K562 (cell line): ENCODE data around the gene MME. TPM values are rescaled to one million over a fixed set of nuclear protein-coding genes. Genes with fewer than 3 reads are reported as not detected.

Experiments
- ATF3 ChIP-seq, 2 experiments: fragments of 450-650 bp in 1 of 2; sonication (generic) in 1 of 2; formaldehyde crosslinking in 1 of 2; IDR thresholded peaks in 1 of 2; conservative IDR thresholded peaks in 1 of 2; 2 replicates each; pipeline versions ENCODE4 v1.6.1 to v1.8.1; 2016 to 2023; ENCODE audit warnings: mild to moderate bottlenecking in 2 of 2, moderate library complexity in 2 of 2, inconsistent platforms in 1 of 2, missing genetic modification reagents in 1 of 2
- ATF7 ChIP-seq: fragments of 450-650 bp; IDR thresholded peaks from 2 replicates; pipeline ENCODE4 v1.7.1; 2014; ENCODE audit warnings: mild to moderate bottlenecking, moderate library complexity
- CBX2 ChIP-seq: fragments of 200-600 bp; sonication (generic); IDR thresholded peaks from one replicate; pipeline ENCODE4 v1.6.1; 2012; ENCODE audit warnings: mild to moderate bottlenecking, low read length, inconsistent platforms; ENCODE audit not compliant: insufficient read depth, poor library complexity, severe bottlenecking
- CTBP1 ChIP-seq: fragments of 450-650 bp; IDR thresholded peaks from 2 replicates; pipeline ENCODE4 v1.6.1; 2016; ENCODE audit warnings: borderline replicate concordance
- GATAD2A ChIP-seq: fragments of 450-650 bp; IDR thresholded peaks from 2 replicates; pipeline ENCODE4 v1.6.1; 2017
- HDAC8 ChIP-seq: fragments of 450-650 bp; IDR thresholded peaks from 2 replicates; pipeline ENCODE4 v1.6.1; 2016; ENCODE audit warnings: mild to moderate bottlenecking, missing genetic modification characterization, moderate library complexity, missing compliant biosample characterization
- JUN ChIP-seq, 2 experiments: sonication (generic) in 1 of 2; formaldehyde crosslinking in 1 of 2; IDR thresholded peaks; 2 replicates each; pipeline versions ENCODE4 v1.6.1 to v1.8.0; 2012 to 2022; ENCODE audit warnings: borderline replicate concordance in 2 of 2, mild to moderate bottlenecking in 2 of 2, improper control_type of control experiment in 1 of 2, low read depth in 1 of 2, low read length in 1 of 2, missing genetic modification reagents in 1 of 2
- NCOA6 ChIP-seq: fragments of 450-650 bp; IDR thresholded peaks from 2 replicates; pipeline ENCODE4 v1.6.1; 2017; ENCODE audit warnings: mild to moderate bottlenecking
- PATZ1 ChIP-seq: fragments of 250-450 bp; sonication (Bioruptor Pico); IDR thresholded peaks from 2 replicates; pipeline ENCODE4 v1.5.0; 2020; ENCODE audit warnings: mild to moderate bottlenecking, borderline replicate concordance
- POLR3A ChIP-seq: IDR thresholded peaks from 2 replicates; pipeline ENCODE4 v1.6.1; 2011; ENCODE audit warnings: borderline replicate concordance, mild to moderate bottlenecking, moderate library complexity; ENCODE audit not compliant: insufficient read length, insufficient read depth; ENCODE audit errors: extremely low read depth
- PTRF ChIP-seq: fragments of 450-650 bp; IDR thresholded peaks from 2 replicates; pipeline ENCODE4 v1.6.1; 2016; ENCODE audit warnings: mild to moderate bottlenecking, missing genetic modification characterization, missing compliant biosample characterization
- RAD21 ChIP-seq, 2 experiments: fragments of 250-450 bp in 1 of 2; fragments of 450-650 bp in 1 of 2; sonication (Bioruptor Pico) in 1 of 2; formaldehyde crosslinking in 1 of 2; IDR thresholded peaks in 1 of 2; conservative IDR thresholded peaks in 1 of 2; 2 replicates each; pipeline versions ENCODE4 v1.4.0 to v1.8.0; 2020 to 2022; ENCODE audit warnings: mild to moderate bottlenecking in 2 of 2, moderate library complexity in 1 of 2
- SMC3 ChIP-seq: conservative IDR thresholded peaks from 2 replicates; pipeline ENCODE4 v1.6.1; 2011; ENCODE audit warnings: low read depth, low read length, improper control_type of control experiment; ENCODE audit not compliant: insufficient read depth
- TCFL5 ChIP-seq: fragments of 250-450 bp; sonication (Bioruptor Pico); conservative IDR thresholded peaks from 2 replicates; pipeline ENCODE4 v1.6.1; 2021; ENCODE audit warnings: mild to moderate bottlenecking, moderate library complexity, matching md5 sums
- U2AF2 ChIP-seq: fragments of 200-400 bp; formaldehyde crosslinking; optimal IDR thresholded peaks from 2 replicates; pipeline ENCODE3; 2017; ENCODE audit warnings: low read depth, mild to moderate bottlenecking, low read length
- ZBTB34 ChIP-seq: fragments of 250-450 bp; sonication (Bioruptor Pico); IDR thresholded peaks from 2 replicates; pipeline ENCODE4 v1.8.0; 2021; ENCODE audit warnings: mild to moderate bottlenecking, moderate library complexity
- ZBTB7A ChIP-seq: IDR thresholded peaks from 2 replicates; pipeline ENCODE4 v1.6.1; 2011; ENCODE audit warnings: low read depth, mild to moderate bottlenecking, low read length, moderate library complexity, borderline replicate concordance; ENCODE audit not compliant: control insufficient read depth
- ZNF592 ChIP-seq: fragments of 450-650 bp; IDR thresholded peaks from 2 replicates; pipeline ENCODE4 v1.6.1; 2017; ENCODE audit warnings: antibody characterized with exemption, mild to moderate bottlenecking
- polyA plus RNA-seq, 8 experiments: library from polyadenylated mRNA; depleted of rRNA in 4 of 8; stranded (reverse) in 5 of 8; unstranded in 3 of 8; fragments of >200 nt; fragmentation: Nextera tagmentation in 2 of 8; fragmentation: Illumina TruSeq in 1 of 8; extraction: Ambion mirVana in 2 of 8; extraction: Trizol in 1 of 8; gene quantifications; 2 replicates each; pipeline versions ENCODE4 v1.2.1 to v1.2.3, GENCODE V29; 2011 to 2014; ENCODE audit warnings: inconsistent platforms in 1 of 8, missing spikeins in 1 of 8
- total RNA-seq, 7 experiments: library from RNA; depleted of rRNA in 6 of 7; stranded (reverse); fragments of >200 nt in 6 of 7; fragmentation: Illumina TruSeq in 2 of 7; extraction: Trizol in 2 of 7; gene quantifications; 2 replicates each; pipeline versions ENCODE4 v1.2.1 to v1.2.3, GENCODE V29; 2011 to 2021; ENCODE audit warnings: low replicate concordance in 1 of 7

Gene MME
- total and polyA plus RNA-seq, 9 of the 15 experiments (the other 6 are each of a cell fraction or from before 2014, with no cell fraction given) = 0.80 to 8.6 (median 2.5) TPM

GRCh38 chr3:155076888-155077287, 3.2 kb upstream of the MME start (continued):
- TF ChIP-seq PTRF (tag) (peak; percentile 92), ATF7 (no peak), HDAC8 (peak; percentile 78; the same call in 1 of the 2 replicates), ATF3 (IDR thresholded peaks at IDR 0.05) (peak; percentile 31; the same call in 1 of the 2 replicates), ATF3 (CRISPR knock-in tag; conservative IDR thresholded peaks at IDR 0.05) (no peak), SMC3 (no peak), CTBP1 (no peak), RAD21 (CRISPR knock-in tag; conservative IDR thresholded peaks at IDR 0.05 in 1 of 2, IDR thresholded peaks at IDR 0.05 in 1 of 2) (0 out of 4 replicates have a peak, but pooled peaks of 1 of the 2 experiments have one; percentile 16), ZBTB7A (no peak), PATZ1 (CRISPR knock-in tag) (peak; percentile 84; the same call in 1 of the 2 replicates), CBX2 (no peak), U2AF2 (no peak), JUN (IDR thresholded peaks at IDR 0.05; ENCODE audit: borderline replicate concordance, low read depth, low read length) (no peak), JUN (CRISPR knock-in tag; IDR thresholded peaks at IDR 0.05; ENCODE audit: borderline replicate concordance) (no peak), ZNF592 (peak; percentile 97), NCOA6 (no peak), POLR3A (no peak), GATAD2A (no peak), TCFL5 (CRISPR knock-in tag) (peak; percentile 75), ZBTB34 (CRISPR knock-in tag) (peak; percentile 68; the same call in 1 of the 2 replicates)
